ENCODE results near the gene KCNQ2. TPM values are rescaled to one million over a fixed set of nuclear protein-coding genes. Genes with fewer than 3 reads are reported as not detected.
A peak's percentile ranks its signal among the peaks of the same experiment; 100 is the strongest.
"Not testable (repeated sequence)": the region's sequence is repeated elsewhere in the genome, so short reads cannot be mapped to it uniquely, and the experiment has no call there.

KCNQ2 gene
- polyA plus RNA-seq (ENCODE audit: insufficient read depth in 1 of 5, insufficient read length in 5 of 5, low replicate concordance in 1 of 5): 10 to 100 TPM in 4 of 5 donors, 1 to 10 TPM in 1; 7.9 to 25.2 (median 12.4) TPM
- long read RNA-seq, donor 1, transcript KCNQ2-201 (8 exons, 1,426 nt): major isoform, 10 of 12 reads
- long read RNA-seq, donor 1, partial matches to known transcripts: 0 of 12 reads
- long read RNA-seq, donor 1, other reads (novel, unspliced or antisense): 0 of 12 reads
- long read RNA-seq, donor 2, transcript KCNQ2-201 (8 exons, 1,426 nt): major isoform, 7 of 7 reads
- long read RNA-seq, donor 2, partial matches to known transcripts: 0 of 7 reads
- long read RNA-seq, donor 2, other reads (novel, unspliced or antisense): 0 of 7 reads
- long read RNA-seq, donor 3, partial matches to known transcripts: 0 of 1 reads
- long read RNA-seq, donor 3, other reads (novel, unspliced or antisense): 0 of 1 reads
- long read RNA-seq, donor 4: 0 reads
- long read RNA-seq, donor 5, transcript KCNQ2-201 (8 exons, 1,426 nt): major isoform, 9 of 9 reads
- long read RNA-seq, donor 5, partial matches to known transcripts: 0 of 9 reads
- long read RNA-seq, donor 5, other reads (novel, unspliced or antisense): 0 of 9 reads
- long read RNA-seq, donor 6, transcript KCNQ2-201 (8 exons, 1,426 nt): major isoform, 5 of 1,748 reads
- long read RNA-seq, donor 6, partial matches to known transcripts: 1,677 of 1,748 reads
- long read RNA-seq, donor 6, other reads (novel, unspliced or antisense): 66 of 1,748 reads
- long read RNA-seq, donor 7, partial matches to known transcripts: 0 of 4 reads
- long read RNA-seq, donor 7, other reads (novel, unspliced or antisense): 0 of 4 reads
- long read RNA-seq, donor 8, transcript KCNQ2-201 (8 exons, 1,426 nt): major isoform, 7 of 7 reads
- long read RNA-seq, donor 8, partial matches to known transcripts: 0 of 7 reads
- long read RNA-seq, donor 8, other reads (novel, unspliced or antisense): 0 of 7 reads

DNA sequence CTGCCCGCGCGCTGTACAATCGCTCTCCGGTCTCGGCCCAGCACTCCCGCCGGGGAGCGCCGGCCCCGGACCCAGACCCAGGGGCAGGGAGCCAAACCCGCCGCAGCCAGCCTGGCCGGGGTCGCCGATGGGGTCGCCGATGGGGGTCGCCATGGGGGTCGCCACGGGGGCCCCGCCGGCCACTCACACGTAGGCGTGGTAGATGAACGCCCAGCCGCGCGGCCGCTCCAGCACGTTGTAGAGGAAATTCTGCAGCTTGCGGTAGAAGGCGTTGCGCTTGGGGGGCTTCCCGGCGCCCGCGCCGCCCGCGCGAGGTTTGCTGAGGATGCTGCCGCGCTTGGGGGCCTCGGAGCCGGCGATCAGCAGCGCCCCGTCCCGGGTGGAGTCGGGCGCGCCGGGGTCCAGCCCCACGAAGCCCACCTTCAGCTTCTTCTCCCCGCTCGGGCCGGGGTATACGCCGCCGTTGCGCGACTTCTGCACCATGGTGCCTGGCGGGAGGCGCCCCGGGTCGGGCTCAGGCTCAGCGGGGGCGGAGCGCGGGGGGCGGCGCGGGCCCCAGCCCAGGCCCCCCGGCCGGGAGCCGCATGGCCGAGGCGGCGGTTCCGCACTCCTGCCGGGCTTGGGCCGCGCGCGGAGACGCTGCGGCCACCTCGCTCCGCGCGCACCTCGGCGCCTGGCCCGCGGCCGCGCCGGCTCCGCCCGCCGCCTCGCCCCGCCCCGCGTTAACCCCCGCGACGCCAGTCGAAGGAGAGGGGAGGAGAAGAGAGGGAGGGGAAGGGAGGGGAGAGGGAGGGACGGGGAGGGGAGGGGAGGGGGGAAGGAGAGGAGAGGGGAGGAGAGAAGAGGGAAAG, at the start of gene KCNQ2:
Gene KCNQ2, minus strand, starts transcription at position 675 of the 851 bp plus-strand sequence. Its CDS starts 192 bp downstream, at position 483.
- DNase-seq: no peak

DNA sequence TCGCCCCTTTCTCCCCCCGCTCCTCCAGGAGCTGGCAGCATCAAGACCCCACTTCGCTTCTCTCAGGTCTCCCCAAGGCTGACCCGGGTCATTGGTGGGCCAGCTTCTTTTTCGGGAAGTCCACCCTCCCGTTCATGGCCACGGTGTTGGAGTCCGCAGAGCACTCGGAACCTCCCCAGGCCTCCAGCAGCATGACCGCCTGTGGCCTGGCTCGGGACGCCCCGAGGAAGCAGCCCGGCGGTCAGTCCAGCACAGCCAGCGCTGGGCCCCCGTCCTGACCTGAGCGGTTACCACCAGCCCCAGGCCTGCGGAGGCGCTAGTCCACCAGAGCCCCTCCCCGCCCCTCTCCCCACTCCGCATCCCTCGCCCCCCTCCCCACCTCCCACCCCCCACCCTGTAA, 49.1 kb upstream of the KCNQ2 start:
- DNase-seq: no peak

DNA sequence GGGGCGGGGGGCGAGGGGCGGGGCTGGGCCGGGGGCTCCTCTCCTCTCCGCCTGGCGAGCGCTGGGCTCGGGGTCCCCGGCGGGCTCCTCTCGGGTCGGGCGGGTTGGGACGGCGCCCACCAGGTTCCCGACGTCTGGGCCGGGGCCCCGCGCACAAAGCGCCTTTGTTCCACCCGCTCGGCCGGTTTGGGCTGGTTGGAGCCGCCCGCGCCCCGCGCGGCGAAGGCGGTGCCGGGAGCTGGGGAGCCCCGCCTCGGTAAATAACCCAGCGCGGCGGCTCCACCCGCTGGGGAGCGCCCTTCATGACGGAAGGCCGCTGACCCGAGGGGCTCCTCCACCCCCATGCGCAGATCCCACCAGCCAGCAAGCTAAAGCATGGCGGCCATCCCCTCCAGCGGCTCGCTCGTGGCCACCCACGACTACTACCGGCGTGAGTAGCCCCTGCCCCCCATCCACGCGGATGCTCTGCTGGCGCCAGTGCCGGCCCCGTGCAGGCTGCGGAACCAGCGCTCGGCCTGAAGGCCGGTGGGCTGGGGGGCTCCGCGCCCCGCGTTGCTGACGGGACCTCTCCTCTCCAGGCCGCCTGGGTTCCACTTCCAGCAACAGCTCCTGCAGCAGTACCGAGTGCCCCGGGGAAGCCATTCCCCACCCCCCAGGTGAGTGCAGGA, 48.6 kb upstream of the KCNQ2 start:
- DNase-seq: peak; percentile 65 to 80

DNA sequence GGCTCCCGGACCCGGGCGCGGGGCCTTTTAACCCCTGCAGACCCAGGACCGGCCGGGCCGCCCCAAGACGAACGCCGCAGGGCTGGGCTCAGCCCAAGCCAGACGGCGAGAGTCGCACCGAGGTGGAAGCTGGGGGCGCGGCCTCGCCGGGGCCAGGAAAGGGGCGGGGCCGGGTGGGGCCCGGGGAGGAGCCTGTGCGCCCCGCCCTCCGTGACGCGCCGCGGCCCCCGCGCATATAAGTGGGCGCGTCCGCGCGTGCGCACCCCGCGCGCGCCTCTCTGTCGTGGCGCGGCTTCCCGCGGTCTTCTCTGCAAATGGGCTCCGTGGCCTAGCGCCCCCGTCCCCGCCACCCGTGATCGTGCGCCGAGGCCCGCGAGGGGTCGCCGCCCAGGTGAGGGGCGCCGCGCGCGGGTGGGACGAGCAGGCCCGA, 48.1 kb upstream of the KCNQ2 start, which contains the start of gene PPDPF:
Gene PPDPF, plus strand, starts transcription at position 262 of the 430 bp plus-strand sequence. CDS start 544 bp downstream, outside the sequence.
- DNase-seq: peak; percentile 87 to 91

DNA sequence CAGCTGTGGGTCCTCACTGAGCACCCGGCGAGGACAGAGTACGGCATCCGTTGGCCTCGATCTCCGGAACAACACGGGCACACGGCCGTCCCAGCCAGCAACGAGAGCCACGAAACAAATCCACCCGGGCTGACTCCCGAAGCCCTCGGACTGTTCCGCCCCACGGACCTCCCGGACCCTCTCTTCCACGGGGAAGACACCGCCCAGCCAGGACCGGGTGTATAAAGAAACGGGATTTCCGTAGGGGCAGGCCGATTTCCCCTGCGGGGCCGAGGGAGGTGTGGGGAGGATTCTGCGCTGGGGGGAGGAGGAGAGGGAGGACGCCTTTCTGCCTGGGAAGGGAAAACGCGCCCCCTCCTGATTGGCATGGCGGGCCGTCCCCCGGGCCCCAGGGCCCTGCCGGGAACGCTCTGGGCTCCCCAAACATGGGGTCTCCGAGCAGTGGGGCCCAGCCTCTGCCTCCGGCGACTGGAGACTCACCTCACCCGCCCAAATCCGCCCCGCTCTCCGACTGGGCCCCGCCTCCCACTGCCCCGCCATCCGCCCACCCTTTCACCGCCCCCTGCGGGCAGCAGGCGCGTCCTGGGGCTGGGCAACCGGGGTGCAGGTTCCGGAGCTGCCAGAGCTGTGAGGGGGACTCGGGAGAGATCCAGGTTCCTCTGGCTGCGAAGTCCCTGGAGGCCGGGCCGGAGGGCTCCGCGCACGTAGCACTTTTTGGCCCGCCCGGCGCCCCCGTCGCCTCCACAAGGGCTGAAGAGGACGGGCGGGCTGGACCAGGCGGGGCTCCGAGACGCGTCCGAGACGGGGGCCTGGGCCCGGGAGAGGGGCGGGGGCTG, 47.4 kb upstream of the KCNQ2 start:
- peak in 1 of 2 donors; percentile 50 for DNase-seq

DNA sequence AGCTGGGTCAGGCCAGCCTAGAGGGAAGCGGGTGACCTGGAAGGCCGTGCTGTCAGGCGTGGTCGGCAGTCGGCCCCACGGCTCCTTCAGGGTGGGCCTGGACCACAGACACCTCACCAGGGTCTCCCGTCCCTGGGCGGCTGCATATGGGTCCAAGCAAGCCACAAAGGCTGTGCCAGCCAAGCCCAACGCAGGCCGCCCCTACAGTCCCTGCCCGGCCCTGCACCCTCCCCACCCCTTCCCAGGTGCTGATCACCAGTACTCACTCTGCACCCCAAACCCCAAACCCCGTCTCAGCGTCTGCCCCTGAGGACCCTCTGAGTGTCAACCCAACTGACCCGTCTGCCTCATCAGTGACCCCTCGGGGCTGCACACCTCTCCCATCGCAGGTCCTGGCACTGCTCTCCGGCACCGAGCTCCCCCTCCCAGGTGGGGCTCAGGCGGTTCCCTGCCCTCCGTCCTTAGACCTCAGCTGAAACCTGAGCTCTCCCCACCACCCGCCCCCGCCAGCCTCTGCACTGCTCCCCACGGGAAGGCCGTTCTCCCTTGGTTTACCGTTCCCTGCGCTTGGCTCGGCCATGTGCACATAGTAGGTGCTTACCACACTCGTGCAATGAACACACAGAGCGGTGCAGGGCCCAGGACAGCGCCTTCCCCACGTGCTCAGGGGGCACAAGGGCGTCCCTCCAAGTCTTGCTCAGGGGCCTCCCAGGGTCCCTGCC, 46.7 kb upstream of the KCNQ2 start:
- no peak for DNase-seq

DNA sequence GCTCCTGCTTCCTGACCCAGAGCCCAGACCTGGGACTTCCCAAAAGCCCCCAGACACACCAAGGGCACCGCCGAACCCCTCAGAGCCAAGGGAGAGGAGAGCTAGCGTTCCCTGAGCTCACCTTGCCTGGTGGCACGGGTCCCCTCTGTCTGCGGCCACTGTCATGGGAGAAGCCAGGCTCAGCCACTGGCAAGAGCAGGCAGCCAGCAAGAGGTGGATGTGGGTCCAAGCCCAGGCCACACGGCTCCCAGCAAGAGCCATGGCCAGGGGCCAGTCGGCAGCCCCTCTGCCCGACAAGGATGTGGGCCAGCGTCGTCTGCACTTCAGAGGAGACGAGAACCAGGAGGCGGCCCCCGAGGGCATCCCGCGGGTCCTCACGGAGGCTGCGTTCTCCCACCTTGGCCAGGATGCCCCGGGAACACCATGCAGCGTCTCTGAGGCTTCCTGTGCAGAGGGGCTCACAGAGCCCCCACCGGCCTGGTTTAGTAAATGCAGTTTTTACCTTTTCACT, 46.0 kb upstream of the KCNQ2 start:
- DNase-seq: no peak

DNA sequence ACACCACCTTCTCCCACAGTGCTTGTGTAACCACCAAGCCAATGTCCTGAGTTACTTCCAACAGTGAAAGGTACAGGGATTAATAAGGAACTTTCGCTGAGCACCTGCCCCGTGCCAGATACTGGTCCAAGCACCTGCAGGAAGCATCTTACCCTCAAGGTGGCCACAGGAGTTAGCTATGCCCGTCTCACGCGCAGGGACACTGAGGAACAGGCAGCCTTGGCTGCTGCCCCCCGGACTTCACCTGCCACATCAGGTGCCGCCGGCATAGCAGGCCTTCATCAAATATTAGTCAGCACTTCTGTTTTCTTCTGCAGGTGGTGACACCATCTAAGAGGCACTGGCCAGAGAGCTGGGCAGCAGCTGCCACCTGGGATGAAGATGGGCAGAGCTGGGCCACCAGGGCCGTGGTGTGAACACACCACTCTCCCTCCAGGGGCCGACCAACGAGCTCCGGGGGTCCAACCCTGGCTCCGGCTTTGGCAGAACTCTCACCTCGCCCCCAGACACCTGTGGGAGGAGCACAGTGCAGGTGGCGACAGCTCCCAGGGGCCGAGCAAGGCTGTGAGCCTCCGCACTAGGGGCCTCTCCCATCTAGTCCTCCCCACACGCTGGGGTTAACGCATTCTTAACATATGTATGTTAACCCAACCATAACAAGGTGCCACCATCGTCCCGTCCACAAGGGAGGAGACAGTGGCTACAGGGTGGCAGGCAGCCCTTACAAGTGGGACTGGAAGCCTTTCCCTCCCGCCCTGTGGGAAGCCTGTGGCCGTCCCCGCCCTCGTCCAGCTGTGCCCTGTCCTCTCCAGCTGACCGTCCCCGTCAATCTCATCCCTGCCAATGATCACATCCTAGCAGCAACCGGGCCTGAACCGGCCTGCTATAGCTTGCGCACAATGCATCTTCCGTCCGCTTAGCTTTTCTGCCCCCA, 45.2 kb upstream of the KCNQ2 start:
- no peak for DNase-seq

DNA sequence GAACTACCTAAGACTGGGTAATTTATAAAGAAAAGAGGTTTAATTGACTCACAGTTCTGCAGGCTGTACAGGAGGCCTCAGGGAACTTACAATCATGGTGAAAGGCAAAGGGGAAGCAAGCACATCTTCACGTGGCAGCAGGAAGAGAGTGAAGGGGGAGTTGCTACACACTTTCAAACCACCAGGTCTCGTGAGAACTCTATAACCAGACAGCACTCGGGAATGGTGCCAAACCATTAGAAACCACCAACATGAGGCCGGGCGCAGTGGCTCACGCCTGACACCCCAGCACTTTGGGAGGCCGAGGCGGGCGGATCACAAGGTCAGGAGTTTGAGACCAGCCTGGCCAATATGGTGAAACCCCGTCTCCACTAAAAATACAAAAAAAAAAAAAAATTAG, 42.1 kb upstream of the KCNQ2 start:
- not testable (repeated sequence) for DNase-seq

DNA sequence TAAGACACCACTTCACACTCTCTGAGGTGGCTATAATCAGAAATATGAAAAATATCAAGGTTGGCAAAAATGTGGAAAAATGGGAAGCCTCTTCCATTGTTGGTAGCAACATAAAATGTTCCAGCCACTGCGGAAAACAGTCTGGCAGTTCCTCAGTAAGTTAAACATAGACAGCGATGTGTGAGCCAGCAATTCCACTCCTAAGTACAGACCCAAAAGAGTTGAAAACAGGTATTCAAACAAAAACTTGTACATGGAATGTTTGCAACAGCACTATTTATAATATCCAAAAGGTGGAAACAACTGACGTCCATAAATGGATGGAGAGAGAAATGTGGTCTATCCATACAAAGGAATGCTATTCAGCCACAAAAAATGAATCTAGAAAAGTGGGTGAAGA, 40.8 kb upstream of the KCNQ2 start:
- no peak for DNase-seq

DNA sequence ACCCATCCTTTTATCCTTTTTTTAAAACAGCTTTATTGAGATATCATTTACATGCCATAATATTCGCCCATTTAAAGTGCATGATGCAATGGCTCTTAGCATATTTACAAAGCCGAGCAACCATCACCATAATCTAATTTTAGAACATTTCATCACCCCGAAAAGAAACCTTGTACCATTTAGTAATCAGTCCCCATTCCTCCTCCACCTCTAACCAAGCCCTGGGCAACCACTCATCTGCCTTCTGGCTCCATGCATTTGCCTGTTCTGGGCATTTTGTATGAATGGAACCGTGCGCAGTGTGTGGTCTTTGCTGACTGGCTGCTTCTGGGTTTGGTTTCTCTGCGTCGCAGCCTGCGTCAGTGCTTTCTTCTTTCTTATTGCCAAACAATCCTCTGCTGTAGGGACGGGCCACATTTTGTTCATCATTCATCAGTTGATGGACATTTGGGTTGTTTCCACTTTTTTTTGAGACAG, 36.7 kb upstream of the KCNQ2 start:
- DNase-seq: no peak

DNA sequence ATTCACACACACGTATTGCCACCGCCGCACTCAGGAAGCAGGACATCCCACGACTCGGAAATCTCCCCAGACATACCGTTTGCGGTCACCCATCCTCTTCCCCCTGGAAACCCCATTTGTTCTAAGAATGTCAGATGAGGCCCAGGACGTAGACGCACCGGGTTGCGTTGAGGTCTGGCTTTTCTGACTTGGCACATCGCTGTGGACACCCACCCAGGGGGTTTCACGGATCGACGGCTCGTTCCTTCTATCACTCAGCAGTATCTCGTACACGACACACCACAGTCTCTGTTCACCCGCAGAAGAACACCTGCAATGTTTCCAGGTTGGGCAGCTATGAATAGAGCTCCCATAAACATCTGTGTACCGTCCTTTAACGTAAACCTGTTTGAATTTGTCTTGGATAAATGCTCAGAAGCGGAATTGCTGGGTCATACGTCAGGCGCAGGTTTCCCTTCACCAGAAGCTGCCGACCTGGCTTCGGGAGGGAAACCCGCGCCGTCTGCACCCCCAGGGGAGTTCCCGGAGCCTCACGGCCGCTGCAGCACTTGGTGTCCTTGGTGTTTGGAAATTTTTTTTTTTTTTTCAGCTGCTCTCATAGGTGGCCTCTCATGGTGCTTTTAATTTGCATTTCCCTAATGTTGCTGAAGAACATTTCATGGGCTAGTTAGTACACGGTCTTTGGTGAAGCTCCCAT, 35.8 kb upstream of the KCNQ2 start:
- DNase-seq: no peak

DNA sequence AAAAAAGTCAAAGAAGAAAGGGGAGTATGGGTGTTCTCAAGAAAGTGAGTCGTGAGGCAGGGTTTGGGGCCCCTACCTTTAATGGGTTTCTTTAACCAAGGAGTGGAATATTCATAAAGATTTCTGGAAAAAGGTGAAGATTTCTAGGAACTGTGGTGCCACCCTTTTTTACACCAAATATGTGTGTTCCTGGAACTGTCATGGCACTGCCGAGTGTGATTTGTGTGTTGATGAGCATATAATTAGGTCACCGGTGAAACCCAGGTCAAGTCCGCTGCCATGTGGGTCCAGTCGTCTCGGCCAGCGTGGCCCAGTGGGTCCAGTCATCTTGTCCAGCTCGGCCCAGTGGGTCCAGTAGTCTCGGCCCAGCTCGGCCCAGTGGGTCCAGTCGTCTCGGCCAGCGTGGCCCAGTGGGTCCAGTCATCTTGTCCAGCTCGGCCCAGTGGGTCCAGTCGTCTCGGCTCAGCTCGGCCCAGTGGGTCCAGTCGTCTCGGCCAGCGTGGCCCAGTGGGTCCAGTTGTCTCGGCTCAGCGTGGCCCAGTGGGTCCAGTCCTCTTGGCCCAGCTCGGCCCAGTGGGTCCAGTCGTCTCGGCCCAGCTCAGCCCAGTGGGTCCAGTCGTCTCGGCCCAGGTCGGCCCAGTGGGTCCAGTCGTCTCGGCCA, 34.8 kb upstream of the KCNQ2 start:
- DNase-seq: no peak

DNA sequence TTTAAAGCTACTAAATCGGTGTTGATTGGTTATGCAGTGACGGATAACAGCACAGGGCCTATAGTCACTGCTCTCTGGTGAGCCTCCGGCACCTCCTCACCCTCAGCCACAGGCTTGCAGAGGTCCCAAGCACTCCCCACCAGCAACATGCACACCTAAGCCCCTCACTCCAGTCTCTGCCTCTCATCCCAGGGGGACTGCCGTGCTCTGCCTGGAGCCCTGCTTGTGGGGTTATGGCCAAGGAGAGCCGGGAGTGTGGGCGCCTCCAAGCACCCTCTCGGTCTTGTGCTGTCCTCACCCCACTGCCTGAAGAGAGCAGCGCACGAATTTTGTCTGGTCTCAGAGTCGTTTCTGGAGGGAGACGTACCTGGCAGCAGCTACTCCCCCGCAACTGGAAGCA, 33.3 kb upstream of the KCNQ2 start:
- no peak for DNase-seq

DNA sequence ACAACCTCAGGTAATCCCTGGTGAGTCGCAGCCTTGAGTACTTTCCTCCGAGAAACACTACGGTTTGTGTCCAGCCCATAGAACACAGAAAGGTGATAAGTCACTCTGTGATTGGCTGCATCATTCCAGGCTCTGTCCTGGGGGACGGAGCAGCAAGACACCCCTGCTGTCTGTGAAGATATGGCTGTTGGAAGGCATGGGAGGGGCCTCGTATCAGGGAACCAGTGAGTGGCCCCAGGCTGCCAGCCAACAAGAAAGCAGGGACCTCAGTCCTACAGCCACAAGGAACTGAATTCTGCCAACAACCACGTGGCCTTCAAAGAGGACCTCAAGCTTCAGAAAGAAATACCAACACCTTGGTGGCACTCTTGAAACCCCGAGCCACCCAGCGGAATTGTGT, 32.8 kb upstream of the KCNQ2 start:
- DNase-seq: no peak

DNA sequence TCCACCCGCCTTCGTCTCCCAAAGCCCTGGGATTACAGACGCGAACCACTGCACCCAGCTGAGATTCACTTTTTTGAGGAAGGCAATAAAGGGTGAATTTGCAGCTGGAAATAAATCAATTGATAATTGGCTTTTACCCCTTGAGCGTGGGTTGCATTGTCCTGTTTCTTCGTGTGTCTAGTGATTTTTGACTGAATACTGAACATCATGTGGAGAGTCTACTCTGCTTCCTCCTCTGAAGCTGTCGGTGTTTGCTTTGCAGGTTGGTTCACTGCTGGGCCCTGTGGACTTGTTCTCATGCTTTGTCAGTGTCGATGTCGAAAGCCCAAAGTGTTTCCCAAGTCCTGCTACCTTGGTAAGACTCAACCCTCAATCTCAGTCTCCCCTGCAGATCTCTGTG, 32.2 kb upstream of the KCNQ2 start:
- no peak for DNase-seq

Data from right lung (tissue), 10 donors.